Measurements from ENCODE around the gene AGXT2.
A peak's percentile ranks its signal among the peaks of the same experiment; 100 is the strongest.

AGXT2 gene

GRCh38 chr5:34968258-34968657 lies 79.5 kb downstream of the AGXT2 start:
- no peak for DNase-seq (ENCODE audit: low spot score)

GRCh38 chr5:34967540-34967939 lies 80.2 kb downstream of the AGXT2 start:
- DNase-seq (ENCODE audit: low spot score): no peak

GRCh38 chr5:34959323-34959722 lies 88.4 kb downstream of the AGXT2 start:
- no peak for DNase-seq (ENCODE audit: low spot score)

- peak; percentile 33 for DNase-seq (ENCODE audit: low spot score)
Measured at GRCh38 chr5:34957857-34958690, 89.7 kb downstream of the AGXT2 start.

GRCh38 chr5:34957321-34957720 lies 90.4 kb downstream of the AGXT2 start:
- DNase-seq (ENCODE audit: low spot score): no peak

All from SK-N-DZ (cell line).